Bronchial epithelial cell (primary cell): ENCODE results near the gene SLC8A1. TPM values are rescaled to one million over a fixed set of nuclear protein-coding genes. Genes with fewer than 3 reads are reported as not detected.
A peak's percentile ranks its signal among the peaks of the same experiment; 100 is the strongest.

Experiments used
- DNase-seq: peaks from one replicate; pipeline ENCODE4 v3.0.0-alpha.2; 2010; ENCODE audit warnings: low read depth
- FAIRE-seq: peaks from 2 replicates; lab custom pipeline; 2011; peaks lifted over from hg19 to GRCh38; lab: Jason Lieb, UNC
- H3K27me3 ChIP-seq: 2 replicates; pipeline ENCODE4 v1.5.1; 2011; ENCODE audit warnings: low read length; ENCODE audit not compliant: control insufficient read depth, insufficient read depth
- H3K36me3 ChIP-seq: 2 replicates; pipeline ENCODE4 v1.5.1; 2011; ENCODE audit warnings: low read length; ENCODE audit not compliant: control insufficient read depth, insufficient read depth
- H3K4me3 ChIP-seq: 2 replicates; pipeline ENCODE4 v1.5.1; 2011; ENCODE audit warnings: mild to moderate bottlenecking, low read depth, low read length, control low read depth
- total RNA-seq: library from RNA; depleted of rRNA; stranded (reverse); fragments of >200 nt; gene quantifications from 2 replicates; pipeline ENCODE4 v1.2.1, GENCODE V29; 2014
- TF ChIP-seq, protein P1 (sequence below): IDR thresholded peaks from 2 replicates; pipeline ENCODE4 v1.5.1; 2011; ENCODE audit warnings: mild to moderate bottlenecking, moderate library complexity, low read length, control low read depth, inconsistent platforms; ENCODE audit not compliant: insufficient read depth, severe bottlenecking

The SLC8A1 gene
- total RNA-seq, 1 donor from 2014 or later: 3.7 TPM

DNA sequence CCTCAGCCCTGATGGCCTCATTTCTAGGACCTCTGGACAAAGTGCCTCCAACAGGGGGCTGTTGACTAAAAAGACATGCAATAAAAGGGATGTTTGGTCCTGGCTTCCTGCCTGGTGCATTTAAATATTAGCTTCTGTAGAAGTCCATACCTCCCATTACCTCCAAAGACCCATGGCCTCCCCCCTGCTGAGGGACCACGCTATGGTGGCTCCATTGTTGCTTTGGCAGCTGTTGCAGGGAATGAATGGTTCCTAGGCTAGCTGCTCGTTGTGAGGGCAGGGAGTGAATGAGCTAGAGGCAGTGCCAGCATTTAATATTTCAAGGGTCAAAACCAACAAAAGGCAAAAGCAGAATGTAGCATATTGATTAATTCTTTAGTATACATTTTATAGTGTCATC, 285.9 kb downstream of the SLC8A1 start:
- H3K36me3 ChIP-seq: no peaks in the 10 kb centered on the region
- no peaks in the 10 kb centered on the region for H3K27me3 ChIP-seq
- TF ChIP-seq, protein P1, sequence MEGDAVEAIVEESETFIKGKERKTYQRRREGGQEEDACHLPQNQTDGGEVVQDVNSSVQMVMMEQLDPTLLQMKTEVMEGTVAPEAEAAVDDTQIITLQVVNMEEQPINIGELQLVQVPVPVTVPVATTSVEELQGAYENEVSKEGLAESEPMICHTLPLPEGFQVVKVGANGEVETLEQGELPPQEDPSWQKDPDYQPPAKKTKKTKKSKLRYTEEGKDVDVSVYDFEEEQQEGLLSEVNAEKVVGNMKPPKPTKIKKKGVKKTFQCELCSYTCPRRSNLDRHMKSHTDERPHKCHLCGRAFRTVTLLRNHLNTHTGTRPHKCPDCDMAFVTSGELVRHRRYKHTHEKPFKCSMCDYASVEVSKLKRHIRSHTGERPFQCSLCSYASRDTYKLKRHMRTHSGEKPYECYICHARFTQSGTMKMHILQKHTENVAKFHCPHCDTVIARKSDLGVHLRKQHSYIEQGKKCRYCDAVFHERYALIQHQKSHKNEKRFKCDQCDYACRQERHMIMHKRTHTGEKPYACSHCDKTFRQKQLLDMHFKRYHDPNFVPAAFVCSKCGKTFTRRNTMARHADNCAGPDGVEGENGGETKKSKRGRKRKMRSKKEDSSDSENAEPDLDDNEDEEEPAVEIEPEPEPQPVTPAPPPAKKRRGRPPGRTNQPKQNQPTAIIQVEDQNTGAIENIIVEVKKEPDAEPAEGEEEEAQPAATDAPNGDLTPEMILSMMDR: no peak
- no peak overlapping the region for H3K4me3 ChIP-seq
- no peak for DNase-seq
- no peak for FAIRE-seq

DNA sequence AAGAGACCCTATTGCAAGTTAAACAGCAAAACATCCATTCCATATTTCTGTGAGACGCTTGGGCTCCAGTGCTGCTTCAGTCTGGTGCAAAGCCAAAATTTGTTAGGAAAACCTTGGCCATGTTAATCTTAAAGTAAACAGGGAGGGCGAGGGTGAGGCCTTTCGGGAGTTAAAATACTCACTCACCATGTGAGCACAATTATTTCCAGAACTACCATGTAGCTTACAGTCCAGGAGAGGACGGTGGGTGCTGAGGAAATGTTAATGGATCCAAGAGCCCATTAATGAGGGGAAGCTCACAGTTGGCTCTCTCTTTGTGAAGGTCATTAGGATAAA, 286.4 kb downstream of the SLC8A1 start:
- no peaks in the 10 kb centered on the region for H3K27me3 ChIP-seq
- H3K36me3 ChIP-seq: no peaks in the 10 kb centered on the region
- no peak for FAIRE-seq
- no peak overlapping the region for H3K4me3 ChIP-seq
- DNase-seq: no peak
- TF ChIP-seq, protein P1: no peak

GRCh38 chr2:40164736-40165508, 287.0 kb downstream of the SLC8A1 start:
- FAIRE-seq (no peak), DNase-seq (no peak)
- TF ChIP-seq, protein P1: no peak
- Histone ChIP-seq H3K36me3 (no peaks in the 10 kb centered on the region), H3K27me3 (no peaks in the 10 kb centered on the region), H3K4me3 (no peak overlapping the region)

DNA sequence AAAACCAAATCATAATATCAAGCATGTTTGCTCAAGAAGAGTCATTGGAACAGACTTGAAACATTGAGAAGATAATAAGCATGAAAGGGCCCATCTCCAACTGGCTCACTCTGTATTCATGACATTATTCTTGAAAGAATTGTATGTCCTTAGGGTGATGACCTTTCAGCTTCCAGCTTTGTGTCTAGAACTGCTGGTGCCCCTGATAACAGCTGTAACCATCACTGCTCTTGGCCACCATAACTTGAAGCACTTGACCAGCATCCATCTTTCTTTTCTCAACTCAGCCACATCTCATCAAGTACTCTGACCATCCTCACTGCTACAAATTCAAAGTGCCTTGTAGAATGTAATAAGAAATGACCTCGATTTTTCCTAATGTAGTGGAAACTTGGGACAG, 289.9 kb downstream of the SLC8A1 start:
- Histone ChIP-seq H3K27me3 (no peaks in the 10 kb centered on the region), H3K4me3 (no peak overlapping the region), H3K36me3 (no peaks in the 10 kb centered on the region)
- FAIRE-seq (no peak), DNase-seq (no peak)
- TF ChIP-seq, protein P1: no peak

DNA sequence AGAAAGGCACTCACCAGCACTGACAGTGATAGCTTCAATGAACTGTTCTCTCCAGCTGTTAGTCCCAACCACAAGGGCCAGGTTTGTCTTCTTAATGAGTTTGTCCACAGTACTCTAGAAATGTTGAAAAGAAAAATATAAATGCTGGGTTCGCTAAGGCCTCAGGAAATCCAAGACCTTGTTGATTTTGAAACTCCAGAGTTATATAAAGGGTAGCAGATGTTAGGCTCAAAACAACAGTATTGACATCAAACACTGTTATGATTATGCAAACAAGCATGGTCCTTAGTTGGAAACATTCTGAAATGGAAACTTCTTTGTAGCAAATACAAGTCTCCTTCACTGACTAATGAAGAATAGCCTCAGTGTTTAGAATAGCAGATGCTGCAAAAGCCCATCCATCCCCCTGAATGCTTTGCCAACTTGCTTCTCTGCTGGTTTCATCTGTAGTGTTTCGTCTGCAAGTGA, 291.1 kb downstream of the SLC8A1 start:
- DNase-seq: no peak
- peak; percentile 93 for FAIRE-seq
- Histone ChIP-seq H3K4me3 (no peak overlapping the region), H3K27me3 (no peaks in the 10 kb centered on the region), H3K36me3 (no peaks in the 10 kb centered on the region)
- TF ChIP-seq, protein P1: no peak

DNA sequence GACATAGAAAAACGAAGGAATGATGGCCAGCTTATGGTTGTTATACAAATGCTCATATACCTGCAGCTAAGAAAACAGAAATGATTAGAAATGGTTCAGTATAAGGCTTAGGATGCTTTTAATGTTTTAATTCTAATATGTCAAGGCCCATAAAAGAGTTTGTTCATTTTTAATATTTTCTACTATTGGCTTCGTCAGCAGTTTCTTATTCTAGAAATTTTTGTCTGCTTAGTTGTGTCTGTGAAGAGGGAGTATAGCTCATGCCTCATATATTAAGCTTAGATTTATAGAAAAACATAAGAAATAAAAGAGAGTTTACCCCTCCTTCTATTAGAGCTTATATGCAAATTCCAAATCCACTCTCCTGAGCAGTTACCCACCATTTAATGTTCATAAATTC, 292.6 kb downstream of the SLC8A1 start:
- no peak overlapping the region for H3K4me3 ChIP-seq
- FAIRE-seq (no peak), DNase-seq (no peak)
- TF ChIP-seq, protein P1: no peak
- no peaks in the 10 kb centered on the region for H3K27me3 ChIP-seq
- no peaks in the 10 kb centered on the region for H3K36me3 ChIP-seq
